NCI-H82 treated with DMSO at 0.1 percent for 48 hours (cell line): ENCODE data around the gene PPP6C.
"Not testable (repeated sequence)": the region's sequence is repeated elsewhere in the genome, so short reads cannot be mapped to it uniquely, and the experiment has no call there.

Source experiments
- DNase-seq: peaks from one replicate; lab custom pipeline; 2025; ENCODE audit not compliant: unreplicated experiment; lab: John Stamatoyannopoulos, UW

The PPP6C gene

GRCh38 chr9:125189361-125190289 lies at the start of gene PPP6C:
PPP6C (minus strand) TSS chr9:125189803; CDS start chr9:125189718, 85 bp downstream.
- peak; percentile 85 for DNase-seq

- DNase-seq = no peak
Measured at GRCh38 chr9:125238915-125239446, 49.4 kb upstream of the PPP6C start.

GRCh38 chr9:125238127-125238914 lies 48.7 kb upstream of the PPP6C start:
- DNase-seq = no peak

GRCh38 chr9:125236520-125237159 lies 47.0 kb upstream of the PPP6C start:
- not testable (repeated sequence) for DNase-seq

GRCh38 chr9:125235804-125236519 lies 46.4 kb upstream of the PPP6C start:
- DNase-seq = no peak

- DNase-seq = not testable (repeated sequence)
Measured at GRCh38 chr9:125234099-125234498, 44.5 kb upstream of the PPP6C start.

- no peak for DNase-seq
Measured at GRCh38 chr9:125233678-125234077, 44.1 kb upstream of the PPP6C start.

GRCh38 chr9:125227761-125228160 lies 38.2 kb upstream of the PPP6C start:
- DNase-seq = no peak

- DNase-seq = not testable (repeated sequence)
Measured at GRCh38 chr9:125224858-125225257, 35.3 kb upstream of the PPP6C start.

- no peak for DNase-seq
Measured at GRCh38 chr9:125218621-125219020, 29.0 kb upstream of the PPP6C start.

GRCh38 chr9:125214186-125214585 lies 24.6 kb upstream of the PPP6C start:
- no peak for DNase-seq

- DNase-seq = no peak
Measured at GRCh38 chr9:125204477-125204876, 14.9 kb upstream of the PPP6C start.

GRCh38 chr9:125202846-125203618 lies 13.4 kb upstream of the PPP6C start:
- DNase-seq = peak; percentile 98

GRCh38 chr9:125200216-125201047 lies 10.8 kb upstream of the PPP6C start, which contains the start of gene RABEPK:
RABEPK (plus strand) TSS chr9:125200542; CDS start chr9:125203014, 2,472 bp downstream.
- peak; percentile 85 for DNase-seq

GRCh38 chr9:125195591-125195990 lies 6.0 kb upstream of the PPP6C start:
- DNase-seq = not testable (repeated sequence)

- DNase-seq = not testable (repeated sequence)
Measured at GRCh38 chr9:125194466-125194865, 4.9 kb upstream of the PPP6C start.

GRCh38 chr9:125190361-125190801 lies 778 bp upstream of the PPP6C start:
- DNase-seq = no peak

GRCh38 chr9:125189011-125189360 lies 617 bp downstream of the PPP6C start:
- DNase-seq = no peak

- DNase-seq = no peak
Measured at GRCh38 chr9:125183561-125183960, 6.0 kb downstream of the PPP6C start.
